ENCODE measurements around the gene RIGI. TPM values are rescaled to one million over a fixed set of nuclear protein-coding genes. Genes with fewer than 3 reads are reported as not detected.

The RIGI gene
- total and polyA plus RNA-seq, 9 of the 15 experiments (the other 6 are each of a cell fraction or from before 2014, with no cell fraction given): 0.27 to 1.1 (median 0.54) TPM

- POLR2A ChIA-PET: no interaction called here
- H3K27ac ChIP-seq (ENCODE audit: extremely low read depth, low read depth, low read length): no peak overlapping the region
- no peak for DNase-seq (ENCODE audit: extremely low read depth in 1 of 4, low spot score in 3 of 4)
- H4K20me1 ChIP-seq (replicated peaks; ENCODE audit: control insufficient read depth, insufficient read depth, low read length): no peaks in the 10 kb centered on the region
- H3K9me3 ChIP-seq (replicated peaks; ENCODE audit: control insufficient read depth, insufficient read depth, low read depth, low read length): no peaks in the 10 kb centered on the region
- no peak overlapping the region for H3K4me3 ChIP-seq
- H2AFZ ChIP-seq (ENCODE audit: low read depth, low read length): no peak overlapping the region
- H3K9ac ChIP-seq (ENCODE audit: insufficient read depth in 1 of 2, low read depth in 2 of 2, low read length in 2 of 2): peak overlapping the region in 1 of 2 experiments; percentile 58; a peak in 1 of 4 replicates
- no TSS peak for BruUV-seq (replicated peaks)
- no peak for FAIRE-seq
- WGBS (ENCODE audit: insufficient coverage, low coverage, missing lambda C conversion rate): 93% methylated on average over 4 of the region's 4 CpGs
- in situ Hi-C loops (cut with MboI) (loop anchor here (25.0 kb wide), 1 partner anchor 667 kb away; the partner anchor contains the start of gene SPINK4), intact Hi-C loops (cut with micrococcal nuclease) (loop anchor here (5.0 kb wide), 1 partner anchor 133 kb away; no protein-coding TSS in a partner anchor)
- CTCF ChIA-PET (ENCODE audit: low intra/inter-chr PET ratio): no interaction called here
- peaks cover 44% of the 10 kb centered on the region; the same call in 2 of the 3 replicates for H3K36me3 ChIP-seq (ENCODE audit: control insufficient read depth, insufficient read depth, low read length)
- peaks cover 34% of the 10 kb centered on the region for H3K79me2 ChIP-seq (ENCODE audit: control insufficient read depth, insufficient read depth, low read length)
- peaks cover 0 to 4% of the 10 kb centered on the region in 2 experiments; a peak in 1 of 5 replicates for H3K4me1 ChIP-seq (replicated peaks in 1 of 2; ENCODE audit: control insufficient read depth in 2 of 2, insufficient read depth in 2 of 2, low read length in 2 of 2)
- TF ChIP-seq SMAD1 (IDR thresholded peaks at IDR 0.05; ENCODE audit: low read depth, low read length, partially characterized antibody) (no peak), RFX7 (CRISPR knock-in tag; IDR thresholded peaks at IDR 0.05) (no peak), PPARD (CRISPR knock-in tag; IDR thresholded peaks at IDR 0.05) (no peak), ZFP91 (CRISPR knock-in tag; IDR thresholded peaks at IDR 0.05) (no peak), U2AF2 (optimal IDR thresholded peaks at IDR 0.05; ENCODE audit: low read depth, low read length) (no peak), CHD2 (IDR thresholded peaks at IDR 0.05; ENCODE audit: low read depth, low read length) (no peak), NR3C1 (CRISPR knock-in tag; IDR thresholded peaks at IDR 0.05) (no peak)
- no peaks in the 10 kb centered on the region for H3K27me3 ChIP-seq (ENCODE audit: control insufficient read depth in 2 of 2, insufficient read depth in 2 of 2, low read length in 2 of 2)
- no peaks in the 10 kb centered on the region for H3K9me1 ChIP-seq (ENCODE audit: control insufficient read depth, insufficient read depth, low read length)
- no peak overlapping the region for H3K4me2 ChIP-seq (ENCODE audit: insufficient read depth, low read length)
- no peak for ATAC-seq
Observed at GRCh38 chr9:32570262-32570661, 44.3 kb upstream of the RIGI start.
